A549 (cell line): ENCODE data around the gene C14orf39.

Experiments
- BHLHE40 ChIP-seq: IDR thresholded peaks from 2 replicates; pipeline ENCODE4 v1.6.1; 2012; ENCODE audit warnings: low read depth, low read length, inconsistent platforms
- CTCF ChIP-seq: fragments of >200 bp; sonication (Bioruptor Twin); formaldehyde crosslinking; IDR thresholded peaks from 3 replicates; pipeline ENCODE4 v1.5.1; 2016
- EP300 ChIP-seq, 2 experiments: fragments of >200 bp; sonication (Bioruptor Twin); formaldehyde crosslinking; IDR thresholded peaks; 2 replicates in 1 of 2; 3 replicates in 1 of 2; pipeline ENCODE4 v1.6.1; 2016 to 2017
- JUNB ChIP-seq: fragments of >200 bp; sonication (Bioruptor Twin); formaldehyde crosslinking; IDR thresholded peaks from 2 replicates; pipeline ENCODE4 v1.6.1; 2016
- KDM1A ChIP-seq: fragments of 200-600 bp; sonication (generic); IDR thresholded peaks from 2 replicates; pipeline ENCODE4 v1.6.1; 2016; ENCODE audit warnings: low read depth, mild to moderate bottlenecking
- PBX3 ChIP-seq: IDR thresholded peaks from 2 replicates; pipeline ENCODE4 v1.6.1; 2012
- PHF8 ChIP-seq: fragments of 200-600 bp; sonication (generic); IDR thresholded peaks from 2 replicates; pipeline ENCODE4 v1.6.1; 2016; ENCODE audit warnings: low read depth, mild to moderate bottlenecking, antibody characterized with exemption, moderate library complexity, borderline replicate concordance
- POLR2A ChIP-seq: IDR thresholded peaks from 2 replicates; pipeline ENCODE4 v1.6.1; 2012; ENCODE audit warnings: mild to moderate bottlenecking, low read length

- TF ChIP-seq CTCF (no peak), PHF8 (no peak), BHLHE40 (no peak), POLR2A (no peak), JUNB (no peak), PBX3 (no peak), KDM1A (no peak), EP300 (IDR thresholded peaks at IDR 0.05) (no peak)
These were observed 736 bp downstream of the C14orf39 start for GRCh38 chr14:60485057-60485597.
